Endothelial cell of umbilical vein (primary cell): ENCODE results near the gene MAEA. TPM values are rescaled to one million over a fixed set of nuclear protein-coding genes. Genes with fewer than 3 reads are reported as not detected.

ENCODE experiments used
- BruUV-seq: library from RNA; stranded (reverse); fragments of 400-500 nt; replicated peaks from 2 replicates; lab custom pipeline; 2021; lab: Mats Ljungman, UMichigan
- CTCF ChIA-PET: fragments of 300-600, 350-600 bp; sonication (Branson Sonifier 250); formaldehyde crosslinking; loops from one replicate; lab custom pipeline; 2021; ENCODE audit warnings: antibody characterized with exemption, inconsistent platforms; lab: Charles Lee
- POLR2A ChIA-PET: fragments of 300-600, 350-600 bp; sonication (Branson Sonifier 250); formaldehyde crosslinking; loops from one replicate; lab custom pipeline; 2021; ENCODE audit warnings: antibody characterized with exemption, inconsistent platforms; lab: Charles Lee
- DNase-seq: peaks from one replicate; pipeline ENCODE4 v3.0.0-alpha.2; 2011; ENCODE audit warnings: low read depth, low spot score
- FAIRE-seq: peaks from 2 replicates; lab custom pipeline; 2011; peaks lifted over from hg19 to GRCh38; lab: Jason Lieb, UNC
- H2AFZ ChIP-seq: 2 replicates; pipeline ENCODE4 v1.6.0; 2012; ENCODE audit warnings: low read depth, low read length, control low read depth, inconsistent platforms
- H3K27ac ChIP-seq: 2 replicates; pipeline ENCODE4 v1.5.1; 2011; ENCODE audit warnings: low read depth, mild to moderate bottlenecking, control low read depth, low read length, moderate library complexity; ENCODE audit not compliant: insufficient read depth
- H3K27me3 ChIP-seq, 2 experiments: 2 replicates each; pipeline versions ENCODE4 v1.6.0 to v1.6.1; 2011; ENCODE audit warnings: low read length in 2 of 2, mixed read lengths in 1 of 2; ENCODE audit not compliant: control insufficient read depth in 2 of 2, insufficient read depth in 2 of 2
- H3K36me3 ChIP-seq, 2 experiments: 2 replicates in 1 of 2; 3 replicates in 1 of 2; pipeline ENCODE4 v1.5.1; 2011; ENCODE audit warnings: low read length in 2 of 2, mild to moderate bottlenecking in 1 of 2, moderate library complexity in 1 of 2; ENCODE audit not compliant: control insufficient read depth in 2 of 2, insufficient read depth in 2 of 2; ENCODE audit errors: extremely low read depth in 1 of 2
- H3K4me1 ChIP-seq: 3 replicates; pipeline ENCODE4 v1.5.1; 2011; ENCODE audit warnings: mild to moderate bottlenecking, low read length; ENCODE audit not compliant: control insufficient read depth, insufficient read depth; ENCODE audit errors: extremely low read depth
- H3K4me2 ChIP-seq: 2 replicates; pipeline ENCODE4 v1.6.1; 2011; ENCODE audit warnings: low read length, control low read depth, mixed read lengths; ENCODE audit not compliant: insufficient read depth
- H3K4me3 ChIP-seq, 3 experiments: fragments of 200-600 bp in 1 of 3; sonication (generic), shearing (Covaris generic) in 1 of 3; replicated peaks in 1 of 3; 2 replicates each; pipeline ENCODE4 v1.5.1; 2011 to 2016; ENCODE audit warnings: control low read depth in 3 of 3, low read length in 3 of 3, mild to moderate bottlenecking in 2 of 3, inconsistent platforms in 1 of 3, low read depth in 1 of 3, moderate library complexity in 1 of 3; ENCODE audit not compliant: insufficient read depth in 1 of 3
- H3K79me2 ChIP-seq: 2 replicates; pipeline ENCODE4 v1.6.0; 2012; ENCODE audit warnings: low read length, inconsistent platforms; ENCODE audit not compliant: control insufficient read depth, insufficient read depth
- H3K9ac ChIP-seq: replicated peaks from 2 replicates; pipeline ENCODE3; 2011; ENCODE audit warnings: low read length, control low read depth; ENCODE audit not compliant: insufficient read depth; ENCODE audit errors: extremely low read depth
- H3K9me1 ChIP-seq: replicated peaks from 3 replicates; pipeline ENCODE4 v1.6.0; 2011; ENCODE audit warnings: mild to moderate bottlenecking, low read length; ENCODE audit not compliant: control insufficient read depth, insufficient read depth; ENCODE audit errors: extremely low read depth
- H3K9me3 ChIP-seq: replicated peaks from 2 replicates; pipeline ENCODE4 v1.5.1; 2012; ENCODE audit warnings: low read length, inconsistent platforms; ENCODE audit not compliant: control insufficient read depth, insufficient read depth
- H4K20me1 ChIP-seq: replicated peaks from 2 replicates; pipeline ENCODE3; 2011; ENCODE audit warnings: mild to moderate bottlenecking, low read length; ENCODE audit not compliant: control insufficient read depth, insufficient read depth; ENCODE audit errors: extremely low read depth
- CTCF ChIP-seq, 2 donors: IDR thresholded peaks; 1 replicate in 1 of 2; 2 replicates in 1 of 2; pipeline ENCODE4 v1.5.1; 2011; ENCODE audit warnings: low read length in 2 of 2, mild to moderate bottlenecking in 2 of 2, moderate library complexity in 2 of 2, control low read depth in 1 of 2, inconsistent platforms in 1 of 2, low read depth in 1 of 2; ENCODE audit not compliant: insufficient read depth in 1 of 2; ENCODE audit errors: extremely low read depth in 1 of 2
- EZH2 ChIP-seq: IDR thresholded peaks from 2 replicates; pipeline ENCODE4 v1.6.1; 2012; ENCODE audit warnings: borderline replicate concordance, low read depth, mild to moderate bottlenecking, moderate library complexity, low read length, inconsistent platforms; ENCODE audit not compliant: severe bottlenecking
- FOS ChIP-seq: IDR thresholded peaks from 2 replicates; pipeline ENCODE4 v1.6.1; 2011; ENCODE audit warnings: mild to moderate bottlenecking, low read length, moderate library complexity, borderline replicate concordance; ENCODE audit not compliant: insufficient read depth
- GATA2 ChIP-seq: IDR thresholded peaks from 2 replicates; pipeline ENCODE4 v1.7.0; 2011; ENCODE audit warnings: low read depth, mild to moderate bottlenecking, moderate library complexity, mixed read lengths, low read length; ENCODE audit not compliant: insufficient read length, insufficient read depth
- JUN ChIP-seq: IDR thresholded peaks from 2 replicates; pipeline ENCODE4 v1.6.1; 2011; ENCODE audit warnings: borderline replicate concordance, low read depth; ENCODE audit not compliant: insufficient read length, insufficient read depth
- MAX ChIP-seq: IDR thresholded peaks from 2 replicates; pipeline ENCODE4 v1.6.1; 2011; ENCODE audit not compliant: insufficient read depth, insufficient read length
- MYC ChIP-seq: IDR thresholded peaks from one replicate; pipeline ENCODE4 v1.6.1; 2011; ENCODE audit warnings: mild to moderate bottlenecking, low read depth, low read length
- POLR2A ChIP-seq: IDR thresholded peaks from 2 replicates; pipeline ENCODE4 v1.6.1; 2012; ENCODE audit warnings: low read depth, mild to moderate bottlenecking, control low read depth, low read length
- POLR2AphosphoS5 ChIP-seq: IDR thresholded peaks from 2 replicates; pipeline ENCODE4 v1.6.1; 2012; ENCODE audit warnings: low read depth, mild to moderate bottlenecking, control low read depth, low read length, moderate library complexity; ENCODE audit not compliant: insufficient read depth
- dilution Hi-C: fragments of 300-500 bp; cut with MboI; formaldehyde crosslinking; loops from one replicate; pipeline ENCODE4 v1.15.0; 2019; ENCODE audit warnings: low sequenced_read_pairs; ENCODE audit not compliant: extremely low pct_ligation_motif_present
- intact Hi-C: fragments of 100-400 bp; cut with micrococcal nuclease; formaldehyde crosslinking; loops from one replicate; pipeline ENCODE4 v1.10.0; 2022
- polyA plus RNA-seq, 4 experiments: library from polyadenylated mRNA; depleted of rRNA in 3 of 4; stranded (reverse) in 3 of 4; unstranded in 1 of 4; fragments of >200 nt; gene quantifications; 2 replicates each; pipeline versions ENCODE4 v1.2.1 to v1.2.3, GENCODE V29; 2011 to 2012; ENCODE audit warnings: missing spikeins in 1 of 4
- total RNA-seq: library from RNA; stranded (reverse); gene quantifications from 2 replicates; pipeline ENCODE4 v1.2.3, GENCODE V29; 2021

The MAEA gene
- total and polyA plus RNA-seq, 2 donors (not counting 3 experiments of a cell fraction or from before 2014, with no cell fraction given) = 66.0 to 108 TPM

- no peak for TF ChIP-seq GATA2
- TF ChIP-seq POLR2A = no peak
- no peak for TF ChIP-seq POLR2AphosphoS5
- no peak for TF ChIP-seq FOS
- TF ChIP-seq MAX = no peak
- no peak for TF ChIP-seq JUN
- TF ChIP-seq CTCF (IDR thresholded peaks at IDR 0.05; ENCODE audit: extremely low read depth in 1 of 2, insufficient read depth in 1 of 2, low read depth in 1 of 2, low read length in 2 of 2) = no peak
- no peak for TF ChIP-seq EZH2
- no peak for TF ChIP-seq MYC
- no TSS peak for BruUV-seq
- Histone ChIP-seq H3K27ac (no peak overlapping the region), H3K79me2 (peaks cover 8% of the 10 kb centered on the region), H3K4me3 (no peak overlapping the region), H3K4me1 (peaks cover 4% of the 10 kb centered on the region), H3K27me3 (no peaks in the 10 kb centered on the region), H2AFZ (no peak overlapping the region), H3K9me3 (no peaks in the 10 kb centered on the region), H3K9me1 (no peaks in the 10 kb centered on the region), H3K9ac (no peak overlapping the region), H3K4me2 (no peak overlapping the region), H4K20me1 (no peaks in the 10 kb centered on the region), H3K36me3 (no peaks in the 10 kb centered on the region)
- ChIA-PET POLR2A (no interaction called here), CTCF (no interaction called here)
- no peak for DNase-seq
- no peak for FAIRE-seq
- dilution Hi-C loops = no loop called here
- intact Hi-C loops = no loop called here
Observed at GRCh38 chr4:1252928-1253492, 36.7 kb upstream of the MAEA start.
